H1 (cell line): ENCODE data around the gene FHIP1B.

ENCODE experiments used
- ATF2 ChIP-seq: IDR thresholded peaks from 2 replicates; pipeline ENCODE4 v1.6.1; 2012; ENCODE audit warnings: low read length, inconsistent platforms
- ATF3 ChIP-seq: IDR thresholded peaks from 2 replicates; pipeline ENCODE4 v1.6.1; 2011; ENCODE audit warnings: low read depth, mild to moderate bottlenecking, low read length; ENCODE audit not compliant: insufficient read depth
- BRCA1 ChIP-seq: IDR thresholded peaks from 2 replicates; pipeline ENCODE4 v1.6.1; 2012; ENCODE audit warnings: low read depth, low read length, improper control_type of control experiment
- CREB1 ChIP-seq: IDR thresholded peaks from 2 replicates; pipeline ENCODE4 v1.6.1; 2012; ENCODE audit warnings: inconsistent platforms
- CTCF ChIP-seq, 3 experiments: IDR thresholded peaks; 1 replicate in 2 of 3; 2 replicates in 1 of 3; pipeline versions ENCODE4 v1.5.1 to v1.6.1; 2011; ENCODE audit warnings: low read length in 3 of 3, mild to moderate bottlenecking in 3 of 3, inconsistent platforms in 2 of 3, low read depth in 1 of 3, moderate library complexity in 1 of 3; ENCODE audit not compliant: insufficient read depth in 1 of 3; ENCODE audit errors: control extremely low read depth in 1 of 3
- EGR1 ChIP-seq: IDR thresholded peaks from 2 replicates; pipeline ENCODE4 v1.6.1; 2011; ENCODE audit warnings: low read depth, low read length, borderline replicate concordance
- HDAC6 ChIP-seq: IDR thresholded peaks from one replicate; pipeline ENCODE4 v1.7.1; 2012; ENCODE audit warnings: low read depth, mild to moderate bottlenecking, inconsistent platforms, low read length, moderate library complexity
- JUN ChIP-seq: IDR thresholded peaks from 2 replicates; pipeline ENCODE4 v1.6.1; 2011; ENCODE audit warnings: low read depth, mild to moderate bottlenecking, improper control_type of control experiment, low read length
- POLR2A ChIP-seq, 2 experiments: IDR thresholded peaks; 1 replicate in 1 of 2; 2 replicates in 1 of 2; pipeline ENCODE4 v1.6.1; 2011; ENCODE audit warnings: low read depth in 2 of 2, low read length in 2 of 2, mild to moderate bottlenecking in 2 of 2; ENCODE audit errors: control extremely low read depth in 1 of 2
- POU5F1 ChIP-seq: IDR thresholded peaks from 2 replicates; pipeline ENCODE4 v1.6.1; 2011; ENCODE audit warnings: low read depth, mild to moderate bottlenecking, low read length, moderate library complexity
- RAD21 ChIP-seq, 2 experiments: IDR thresholded peaks in 1 of 2; conservative IDR thresholded peaks in 1 of 2; 2 replicates each; pipeline ENCODE4 v1.6.1; 2011; ENCODE audit warnings: low read depth in 2 of 2, low read length in 2 of 2, improper control_type of control experiment in 1 of 2, inconsistent platforms in 1 of 2, mild to moderate bottlenecking in 1 of 2, moderate library complexity in 1 of 2
- ZNF274 ChIP-seq: IDR thresholded peaks from 2 replicates; pipeline ENCODE4 v1.7.0; 2012; ENCODE audit warnings: low read length, borderline replicate concordance; ENCODE audit errors: extremely low read depth

- no peak for TF ChIP-seq CTCF (IDR thresholded peaks at IDR 0.05; ENCODE audit: control extremely low read depth in 1 of 3, insufficient read depth in 1 of 3, low read depth in 1 of 3, low read length in 3 of 3)
- no peak for TF ChIP-seq POLR2A (IDR thresholded peaks at IDR 0.05; ENCODE audit: control extremely low read depth in 1 of 2, low read depth in 2 of 2, low read length in 2 of 2)
- TF ChIP-seq ATF3: no peak
- no peak for TF ChIP-seq POU5F1
- no peak for TF ChIP-seq HDAC6
- no peak for TF ChIP-seq CREB1
- TF ChIP-seq ATF2: no peak
- TF ChIP-seq JUN: no peak
- TF ChIP-seq ZNF274: no peak
- no peak for TF ChIP-seq BRCA1
- TF ChIP-seq EGR1: no peak
- TF ChIP-seq RAD21 (IDR thresholded peaks at IDR 0.05 in 1 of 2, conservative IDR thresholded peaks at IDR 0.05 in 1 of 2; ENCODE audit: low read depth in 2 of 2, low read length in 2 of 2): no peak
Observed at GRCh38 chr11:6219359-6219758, 15.1 kb downstream of the FHIP1B start.
